Hepatocyte (in vitro differentiated cells): ENCODE measurements around the gene HLA-DRB5.

ENCODE experiments used
- CTCF ChIP-seq: fragments of 200-600 bp; sonication (generic); IDR thresholded peaks from 2 replicates; pipeline ENCODE4 v1.5.1; 2016; ENCODE audit warnings: antibody characterized with exemption, mild to moderate bottlenecking; ENCODE audit not compliant: poor library complexity
- EZH2phosphoT487 ChIP-seq: fragments of 200-600 bp; sonication (generic); IDR thresholded peaks from one replicate; pipeline ENCODE4 v1.6.1; 2018; ENCODE audit warnings: antibody characterized with exemption, mild to moderate bottlenecking, low read depth, moderate library complexity; ENCODE audit not compliant: unreplicated experiment, severe bottlenecking

- TF ChIP-seq CTCF (no peak), EZH2phosphoT487 (no peak)
These were observed 35.4 kb upstream of the HLA-DRB5 start for GRCh38 chr6:32565511-32565910.
